Skeletal muscle tissue (tissue), 4 donors: Measurements from ENCODE around the gene FABP6. TPM values are rescaled to one million over a fixed set of nuclear protein-coding genes. Genes with fewer than 3 reads are reported as not detected.

Source experiments
- H3K27ac ChIP-seq: one replicate; pipeline ENCODE4 v1.7.0; 2013; ENCODE audit warnings: mild to moderate bottlenecking, low read depth, low read length, inconsistent platforms
- H3K27me3 ChIP-seq, 3 donors: one replicate each; pipeline ENCODE4 v1.7.0; 2013; ENCODE audit warnings: low read length in 3 of 3; ENCODE audit not compliant: control insufficient read depth in 3 of 3, insufficient read depth in 3 of 3
- H3K36me3 ChIP-seq, 3 donors: one replicate each; pipeline ENCODE4 v1.7.0; 2013; ENCODE audit warnings: low read length in 3 of 3; ENCODE audit not compliant: control insufficient read depth in 3 of 3, insufficient read depth in 3 of 3
- H3K4me1 ChIP-seq, 3 donors: one replicate each; pipeline ENCODE4 v1.7.0; 2013; ENCODE audit warnings: low read length in 3 of 3, mild to moderate bottlenecking in 3 of 3; ENCODE audit not compliant: control insufficient read depth in 3 of 3, insufficient read depth in 3 of 3
- H3K4me3 ChIP-seq, 3 donors: one replicate each; pipeline ENCODE4 v1.7.0; 2013; ENCODE audit warnings: low read length in 3 of 3
- H3K9ac ChIP-seq, 3 donors: one replicate each; pipeline ENCODE4 v1.7.0; 2013; ENCODE audit warnings: low read length in 3 of 3, mild to moderate bottlenecking in 3 of 3, moderate library complexity in 2 of 3, low read depth in 1 of 3
- H3K9me3 ChIP-seq, 3 donors: one replicate each; pipeline ENCODE4 v1.7.0; 2013; ENCODE audit warnings: low read length in 3 of 3; ENCODE audit not compliant: control insufficient read depth in 3 of 3
- total RNA-seq: library from RNA; depleted of rRNA; stranded (reverse); fragments of >200 nt; gene quantifications from one replicate; pipeline ENCODE4 v1.2.3, GENCODE V29; 2014
- donor health status: Osteomylitis.

FABP6 gene
- total RNA-seq, 1 donor from 2014 or later = not detected

GRCh38 chr5:160213537-160213936, 15.8 kb upstream of the FABP6 start:
- H3K27ac ChIP-seq = no peak overlapping the region
- H3K27me3 ChIP-seq = no peaks in the 10 kb centered on the region
- H3K9me3 ChIP-seq = no peaks in the 10 kb centered on the region
- H3K36me3 ChIP-seq = no peaks in the 10 kb centered on the region
- H3K4me1 ChIP-seq = no peaks in the 10 kb centered on the region
- no peak overlapping the region for H3K9ac ChIP-seq
- H3K4me3 ChIP-seq = no peak overlapping the region

- no peak overlapping the region for H3K27ac ChIP-seq
Observed at GRCh38 chr5:160219356-160219755, 9.9 kb upstream of the FABP6 start.

GRCh38 chr5:160221082-160221481, 8.2 kb upstream of the FABP6 start:
- H3K9me3 ChIP-seq = no peaks in the 10 kb centered on the region
- H3K4me1 ChIP-seq = no peaks in the 10 kb centered on the region
- no peaks in the 10 kb centered on the region for H3K27me3 ChIP-seq
- no peak overlapping the region for H3K9ac ChIP-seq
- no peaks in the 10 kb centered on the region for H3K36me3 ChIP-seq
- no peak overlapping the region for H3K27ac ChIP-seq
- no peak overlapping the region for H3K4me3 ChIP-seq

More at GRCh38 chr5:160219356-160219755, 9.9 kb upstream of the FABP6 start:
- Histone ChIP-seq H3K9ac (no peak overlapping the region), H3K27me3 (no peaks in the 10 kb centered on the region), H3K4me1 (no peaks in the 10 kb centered on the region), H3K9me3 (no peaks in the 10 kb centered on the region), H3K36me3 (no peaks in the 10 kb centered on the region), H3K4me3 (no peak overlapping the region)

- H3K4me3 ChIP-seq = no peak overlapping the region
- no peaks in the 10 kb centered on the region for H3K9me3 ChIP-seq
- H3K36me3 ChIP-seq = no peaks in the 10 kb centered on the region
- H3K4me1 ChIP-seq = no peaks in the 10 kb centered on the region
- H3K9ac ChIP-seq = no peak overlapping the region
- H3K27me3 ChIP-seq = no peaks in the 10 kb centered on the region
- no peak overlapping the region for H3K27ac ChIP-seq
Observed at GRCh38 chr5:160227012-160227411, 2.3 kb upstream of the FABP6 start.

GRCh38 chr5:160230686-160231527, 1.6 kb downstream of the FABP6 start:
- no peak overlapping the region for H3K27ac ChIP-seq
- no peaks in the 10 kb centered on the region for H3K9me3 ChIP-seq
- no peak overlapping the region for H3K4me3 ChIP-seq
- H3K9ac ChIP-seq = no peak overlapping the region
- H3K4me1 ChIP-seq = no peaks in the 10 kb centered on the region
- no peaks in the 10 kb centered on the region for H3K36me3 ChIP-seq
- H3K27me3 ChIP-seq = no peaks in the 10 kb centered on the region

GRCh38 chr5:160231783-160232342, 2.6 kb downstream of the FABP6 start:
- no peaks in the 10 kb centered on the region for H3K27me3 ChIP-seq
- H3K9me3 ChIP-seq = no peaks in the 10 kb centered on the region
- H3K27ac ChIP-seq = no peak overlapping the region
- no peak overlapping the region for H3K9ac ChIP-seq
- H3K4me1 ChIP-seq = no peaks in the 10 kb centered on the region
- H3K4me3 ChIP-seq = no peak overlapping the region
- no peaks in the 10 kb centered on the region for H3K36me3 ChIP-seq

GRCh38 chr5:160233215-160233614, 3.9 kb downstream of the FABP6 start:
- Histone ChIP-seq H3K4me1 (no peaks in the 10 kb centered on the region), H3K27me3 (no peaks in the 10 kb centered on the region), H3K27ac (no peak overlapping the region), H3K9me3 (no peaks in the 10 kb centered on the region), H3K9ac (no peak overlapping the region), H3K4me3 (no peak overlapping the region), H3K36me3 (no peaks in the 10 kb centered on the region)

GRCh38 chr5:160235731-160236130, 6.4 kb downstream of the FABP6 start:
- Histone ChIP-seq H3K9me3 (no peaks in the 10 kb centered on the region), H3K4me3 (no peak overlapping the region), H3K27me3 (no peaks in the 10 kb centered on the region), H3K4me1 (no peaks in the 10 kb centered on the region), H3K36me3 (no peaks in the 10 kb centered on the region), H3K27ac (no peak overlapping the region), H3K9ac (no peak overlapping the region)

GRCh38 chr5:160237571-160238093, 8.3 kb downstream of the FABP6 start:
- no peaks in the 10 kb centered on the region for H3K4me1 ChIP-seq
- H3K4me3 ChIP-seq = no peak overlapping the region
- H3K9ac ChIP-seq = no peak overlapping the region
- H3K36me3 ChIP-seq = no peaks in the 10 kb centered on the region
- H3K9me3 ChIP-seq = no peaks in the 10 kb centered on the region
- H3K27ac ChIP-seq = no peak overlapping the region
- H3K27me3 ChIP-seq = peaks cover 0 to 4% (median 0%) of the 10 kb centered on the region in 3 donors

- Histone ChIP-seq H3K27ac (no peak overlapping the region), H3K4me3 (no peak overlapping the region), H3K4me1 (no peaks in the 10 kb centered on the region)
Observed at GRCh38 chr5:160240350-160240749, 11.0 kb downstream of the FABP6 start.

More at GRCh38 chr5:160240350-160240749, 11.0 kb downstream of the FABP6 start:
- H3K9ac ChIP-seq = no peak overlapping the region
- H3K9me3 ChIP-seq = no peaks in the 10 kb centered on the region
- H3K27me3 ChIP-seq = peaks cover 0 to 4% (median 0%) of the 10 kb centered on the region in 3 donors
- no peaks in the 10 kb centered on the region for H3K36me3 ChIP-seq
